Activated CD4-positive, alpha-beta T cell treated with anti-CD3 and anti-CD28 coated beads, Interleukin-2, Interleukin-4, amounts not matched to agents 100 ng/mL and 50 ng/mL, durations not matched to agents 16 hours and 8 hours (primary cell): Measurements from ENCODE around the gene OR4K5.
"Not testable (repeated sequence)": the region's sequence is repeated elsewhere in the genome, so short reads cannot be mapped to it uniquely, and the experiment has no call there.

Source experiments
- DNase-seq: peaks from one replicate; pipeline ENCODE4 v3.0.0-alpha.2; 2020; ENCODE audit warnings: low spot score

Gene OR4K5

DNA sequence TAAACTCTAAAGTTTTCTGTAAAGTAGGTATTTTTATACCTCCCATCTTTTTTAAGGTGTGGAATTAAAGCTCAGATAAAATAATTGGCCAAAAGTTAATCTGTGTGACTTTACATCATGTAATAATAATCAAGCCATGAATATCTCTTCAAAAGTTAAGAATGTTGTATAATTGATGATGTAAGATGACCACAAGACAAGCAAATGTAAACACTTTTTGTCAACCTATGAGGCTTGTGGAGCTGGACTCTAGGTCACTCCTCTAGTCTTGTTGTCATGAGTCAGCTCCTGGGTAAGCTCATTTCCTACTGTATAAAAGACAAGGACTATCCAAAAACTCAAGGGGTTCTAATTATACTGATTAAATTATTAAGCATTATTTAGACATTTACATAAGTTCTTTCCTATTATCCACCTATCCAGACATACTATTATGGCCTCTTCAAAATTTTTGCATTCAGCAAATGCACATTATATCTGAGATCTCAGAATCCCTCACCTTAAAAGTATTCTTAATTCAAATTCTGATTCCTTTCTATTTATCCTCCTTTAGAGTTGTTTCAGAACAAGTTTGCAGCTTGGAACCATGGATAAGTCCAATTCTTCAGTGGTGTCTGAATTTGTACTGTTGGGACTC is at the start of gene OR4K5:
TSS of gene OR4K5 (plus strand) at position 587 of the 637 bp plus-strand sequence. CDS start at position 587, 0 bp downstream.
- no peak for DNase-seq

DNA sequence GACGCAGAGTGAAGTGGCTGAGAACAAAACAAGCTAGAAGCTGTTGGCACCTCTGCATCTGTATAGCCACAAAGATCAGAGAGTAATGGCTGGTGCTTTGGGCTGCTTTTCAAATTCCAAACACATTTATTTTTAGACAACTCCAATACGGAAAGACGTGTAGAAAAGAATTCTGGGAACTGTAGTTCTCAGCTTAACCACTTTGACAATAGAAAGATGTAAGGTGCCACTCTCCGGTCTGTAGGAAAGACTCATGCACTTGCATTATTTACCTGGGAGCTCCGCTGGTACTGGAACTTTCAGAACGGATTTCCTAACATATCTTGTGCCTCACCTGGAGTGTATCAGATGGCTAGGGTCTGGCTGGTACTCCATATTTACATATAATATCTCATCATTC is 47.2 kb upstream of the OR4K5 start:
- DNase-seq: no peak

- no peak for DNase-seq
These were observed 45.6 kb upstream of the OR4K5 start, which contains the start of gene OR4K2 for GRCh38 chr14:19874842-19875241. OR4K2 (plus strand) TSS chr14:19875142; CDS start chr14:19876268, 1,126 bp downstream.

DNA sequence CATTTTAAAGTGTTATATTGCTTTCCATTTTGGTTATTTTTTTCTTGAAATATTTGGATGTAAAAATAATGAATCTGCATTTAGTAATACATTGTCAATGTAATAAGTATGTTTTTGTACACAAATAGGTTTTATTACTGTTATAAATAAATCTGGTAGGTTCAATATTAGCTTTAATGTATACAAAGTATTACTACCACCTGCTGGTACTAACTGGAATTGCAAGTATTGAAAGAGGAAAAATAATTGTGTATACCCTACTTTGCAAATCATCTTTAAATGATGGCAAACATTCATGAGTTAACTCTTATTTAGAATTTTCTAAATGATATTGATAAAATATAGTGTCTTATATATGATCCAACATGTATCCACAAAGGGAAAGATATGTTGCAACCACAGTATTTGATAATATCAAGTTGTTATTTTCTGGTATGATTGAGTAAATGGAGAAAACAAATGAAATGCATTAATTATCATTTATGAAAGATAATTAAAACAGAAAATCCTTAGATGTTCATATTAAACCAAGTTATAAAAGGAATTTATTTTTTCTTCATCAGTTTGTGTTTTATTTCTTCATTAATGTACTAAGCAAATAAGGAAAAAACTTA is 42.3 kb upstream of the OR4K5 start:
- peak; percentile 6 for DNase-seq

- no peak for DNase-seq
These were observed 25.1 kb upstream of the OR4K5 start for GRCh38 chr14:19895282-19895681.

GRCh38 chr14:19900999-19901398 is 19.4 kb upstream of the OR4K5 start:
- DNase-seq: no peak

DNA sequence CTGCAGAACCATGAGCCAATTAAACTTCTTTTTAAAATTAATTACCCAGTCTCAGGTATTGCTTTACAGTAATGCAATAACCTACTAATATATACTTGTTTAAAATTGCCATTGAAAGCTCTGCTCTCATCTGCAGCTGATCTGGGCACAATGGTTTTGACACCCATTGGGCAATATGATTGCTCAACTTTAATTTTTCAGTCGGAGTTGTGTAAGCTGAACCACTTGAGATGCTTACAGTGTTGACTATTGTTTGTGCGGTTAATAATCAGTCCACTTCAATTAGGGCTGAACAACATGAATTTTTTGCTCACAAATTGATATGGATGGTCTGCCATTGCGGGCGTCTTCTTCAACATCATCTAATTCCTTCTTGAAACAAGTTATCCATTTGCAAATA is 18.0 kb upstream of the OR4K5 start:
- DNase-seq: no peak

- DNase-seq: no peak
These were observed 13.7 kb upstream of the OR4K5 start for GRCh38 chr14:19906665-19907064.

DNA sequence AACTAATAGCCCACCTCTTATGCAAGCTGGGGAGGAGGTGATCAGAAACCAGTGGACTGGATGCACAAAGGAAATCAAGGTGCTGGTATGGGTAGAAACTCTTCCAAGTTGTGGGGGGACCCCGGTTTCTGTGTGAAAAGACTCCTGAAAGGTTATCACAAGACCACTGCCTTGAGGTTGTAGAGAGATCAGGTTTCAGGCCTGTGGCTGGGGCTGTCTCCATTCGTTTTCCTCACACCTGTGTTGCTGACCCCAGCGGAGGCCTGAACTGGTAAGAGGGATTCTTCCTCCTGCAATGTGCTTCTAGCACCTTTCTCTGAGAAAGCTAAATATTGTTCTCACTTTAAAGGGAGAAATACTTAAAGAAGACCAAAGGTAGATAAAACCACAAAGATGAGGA is 9.3 kb upstream of the OR4K5 start:
- DNase-seq: no peak

GRCh38 chr14:19917243-19917642 is 3.2 kb upstream of the OR4K5 start:
- DNase-seq: no peak

GRCh38 chr14:19917955-19918518 is 2.4 kb upstream of the OR4K5 start:
- no peak for DNase-seq

GRCh38 chr14:19918553-19919264 is 1.7 kb upstream of the OR4K5 start:
- DNase-seq: no peak

DNA sequence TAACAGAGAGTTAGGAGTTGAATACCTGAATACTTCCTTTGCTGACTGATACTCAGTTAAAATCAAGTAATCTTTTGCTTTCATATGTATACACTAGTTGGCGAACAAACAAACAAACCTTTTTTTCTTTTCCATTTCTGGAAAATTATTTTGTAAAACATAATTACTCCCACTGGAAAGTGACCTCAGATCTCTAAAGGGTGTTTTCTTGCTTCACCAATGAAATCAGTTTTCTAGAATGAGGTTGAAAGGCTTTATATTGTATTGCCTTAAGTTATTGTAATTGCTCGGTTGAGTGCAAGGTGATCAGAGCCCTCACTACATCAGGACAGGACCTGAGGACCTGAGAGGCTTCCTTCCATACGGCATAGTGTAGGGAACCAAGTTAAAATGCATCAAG is 10.2 kb downstream of the OR4K5 start, which contains the start of gene OR4K1:
TSS of gene OR4K1 (plus strand) at position 301 of the 400 bp plus-strand sequence. CDS start 4,750 bp downstream, outside the sequence.
- no peak for DNase-seq

- DNase-seq: no peak
These were observed 21.3 kb downstream of the OR4K5 start for GRCh38 chr14:19941668-19942067.

GRCh38 chr14:19947413-19948090 is 27.1 kb downstream of the OR4K5 start:
- DNase-seq: no peak

DNA sequence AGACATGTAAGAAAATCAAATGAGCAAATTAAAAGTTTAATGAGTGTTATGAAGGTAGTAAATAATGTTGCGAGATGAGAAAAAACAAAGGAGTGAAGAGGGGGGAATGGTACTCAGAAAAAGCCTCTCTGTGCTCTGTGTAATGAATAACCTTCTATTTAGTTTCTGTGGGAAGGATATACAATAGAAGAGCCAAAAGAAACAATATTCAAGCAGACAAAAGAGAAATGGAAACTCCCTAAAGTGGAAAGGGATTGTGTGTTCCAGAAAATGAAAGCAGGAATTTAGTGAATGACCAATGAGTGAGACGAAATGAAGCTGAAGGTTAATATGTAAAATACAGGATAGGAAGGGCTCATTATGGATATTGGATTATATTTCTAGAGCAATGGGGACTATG is 28.8 kb downstream of the OR4K5 start:
- no peak for DNase-seq

GRCh38 chr14:19969735-19970134 is 49.3 kb downstream of the OR4K5 start:
- not testable (repeated sequence) for DNase-seq
